H4 (cell line): Measurements from ENCODE around the gene MMP15. TPM values are rescaled to one million over a fixed set of nuclear protein-coding genes. Genes with fewer than 3 reads are reported as not detected.
A peak's percentile ranks its signal among the peaks of the same experiment; 100 is the strongest.

Experiments
- DNase-seq: peaks from one replicate; pipeline ENCODE4 v3.0.0-alpha.2; 2015; ENCODE audit warnings: low spot score
- total RNA-seq: library from RNA; depleted of rRNA; stranded (reverse); fragments of >200 nt; shearing (Covaris generic); gene quantifications from 2 replicates; pipeline ENCODE4 v1.2.3, GENCODE V29; 2014

Gene MMP15
- total RNA-seq, 1 experiment from 2014 or later: 2.0 TPM

- DNase-seq: no peak
These were observed 5.6 kb upstream of the MMP15 start for GRCh38 chr16:58019866-58020538.

- DNase-seq: no peak
These were observed 4.7 kb upstream of the MMP15 start for GRCh38 chr16:58020628-58021521.

GRCh38 chr16:58021661-58022551 is 3.6 kb upstream of the MMP15 start:
- DNase-seq: no peak

GRCh38 chr16:58022601-58023371 is 2.8 kb upstream of the MMP15 start:
- DNase-seq: peak; percentile 69

GRCh38 chr16:58024486-58025350 is 836 bp upstream of the MMP15 start:
- no peak for DNase-seq

GRCh38 chr16:58026139-58026704 is 668 bp downstream of the MMP15 start:
- no peak for DNase-seq

GRCh38 chr16:58026705-58027160 is 1.2 kb downstream of the MMP15 start:
- no peak for DNase-seq

GRCh38 chr16:58027161-58027915 is 1.8 kb downstream of the MMP15 start:
- no peak for DNase-seq

- no peak for DNase-seq
These were observed 2.4 kb downstream of the MMP15 start for GRCh38 chr16:58027916-58028455.

GRCh38 chr16:58028541-58029070 is 3.1 kb downstream of the MMP15 start:
- no peak for DNase-seq

GRCh38 chr16:58029410-58029809 is 3.9 kb downstream of the MMP15 start:
- no peak for DNase-seq

GRCh38 chr16:58030136-58030840 is 4.7 kb downstream of the MMP15 start:
- no peak for DNase-seq

- DNase-seq: no peak
These were observed 5.7 kb downstream of the MMP15 start for GRCh38 chr16:58031016-58031800.

- DNase-seq: no peak
These were observed 7.2 kb downstream of the MMP15 start for GRCh38 chr16:58032710-58033293.

GRCh38 chr16:58034128-58034685 is 8.7 kb downstream of the MMP15 start:
- no peak for DNase-seq

- no peak for DNase-seq
These were observed 9.2 kb downstream of the MMP15 start for GRCh38 chr16:58034774-58035173.
